Upper lobe of left lung (tissue), 6 donors: ENCODE measurements around the gene MYO1F. TPM values are rescaled to one million over a fixed set of nuclear protein-coding genes. Genes with fewer than 3 reads are reported as not detected.

Source experiments
- ATAC-seq, 2 donors: fragments of 200-7000 bp; cut with Tn5 transposase; one replicate each; pipeline ENCODE4 v1.9.1; 2022; ENCODE audit warnings: mild to moderate bottlenecking in 2 of 2, moderate library complexity in 2 of 2; ENCODE audit not compliant: low FRiP score in 2 of 2
- DNase-seq, 2 donors: peaks; one replicate each; pipeline ENCODE4 v3.0.0-alpha.2; 2019 to 2020
- H3K27ac ChIP-seq, 4 donors: fragments of 200-600 bp; sonication (generic); one replicate each; pipeline ENCODE4 v1.5.1; 2016 to 2019
- H3K27me3 ChIP-seq, 4 donors: fragments of 200-600 bp; sonication (generic); one replicate each; pipeline ENCODE4 v1.5.1; 2017 to 2019
- H3K36me3 ChIP-seq, 4 donors: fragments of 200-600 bp; sonication (generic); one replicate each; pipeline ENCODE4 v1.5.1; 2016 to 2019
- H3K4me1 ChIP-seq, 4 donors: fragments of 200-600 bp; sonication (generic); one replicate each; pipeline ENCODE4 v1.5.1; 2018 to 2019
- H3K4me3 ChIP-seq, 4 donors: fragments of 200-600 bp; sonication (generic); one replicate each; pipeline ENCODE4 v1.5.1; 2017 to 2019; ENCODE audit warnings: mild to moderate bottlenecking in 2 of 4, moderate library complexity in 1 of 4
- H3K9me3 ChIP-seq, 4 donors: fragments of 200-600 bp; sonication (generic); one replicate each; pipeline ENCODE4 v1.5.1; 2018 to 2019
- CTCF ChIP-seq, 6 experiments: fragments of 450-650 bp in 4 of 6; fragments of 200-600 bp in 2 of 6; sonication (generic) in 2 of 6; IDR thresholded peaks; one replicate each; pipeline ENCODE4 v1.5.1; 2016 to 2019; ENCODE audit warnings: antibody characterized with exemption in 6 of 6
- EP300 ChIP-seq, 4 donors: sonication (generic); formaldehyde crosslinking; IDR thresholded peaks; one replicate each; pipeline ENCODE4 v1.5.1; 2017; ENCODE audit warnings: antibody characterized with exemption in 4 of 4, control low read depth in 2 of 4
- POLR2A ChIP-seq, 4 donors: fragments of 450-650 bp; IDR thresholded peaks; one replicate each; pipeline ENCODE4 v1.5.1; 2016 to 2017; ENCODE audit warnings: antibody characterized with exemption in 4 of 4, mild to moderate bottlenecking in 2 of 4
- POLR2AphosphoS5 ChIP-seq, 2 donors: sonication (generic); formaldehyde crosslinking; IDR thresholded peaks; one replicate each; pipeline ENCODE4 v1.5.1; 2017; ENCODE audit warnings: antibody characterized with exemption in 2 of 2
- WGBS, 2 donors: methylation state at CpG; one replicate each; pipeline ENCODE4 v1.1.5; 2017 to 2018; 5-methylcytosine and 5-hydroxymethylcytosine counted together
- total RNA-seq, 6 donors: library from RNA; depleted of rRNA in 4 of 6; stranded (reverse); fragments of >200 nt in 4 of 6; gene quantifications; one replicate each; pipeline versions ENCODE4 v1.1.0 to v1.2.1, GENCODE V29; 2016 to 2021
- donor health status: DM: no; HTN: no; CAD: no; lungs with moderate emphysema.
- donor health status: DM: no; HTN: yes; CAD: no; lungs with severe emphysema.

The MYO1F gene
- total RNA-seq, 6 donors from 2014 or later, result 47.3 to 246 (median 127) TPM

DNA sequence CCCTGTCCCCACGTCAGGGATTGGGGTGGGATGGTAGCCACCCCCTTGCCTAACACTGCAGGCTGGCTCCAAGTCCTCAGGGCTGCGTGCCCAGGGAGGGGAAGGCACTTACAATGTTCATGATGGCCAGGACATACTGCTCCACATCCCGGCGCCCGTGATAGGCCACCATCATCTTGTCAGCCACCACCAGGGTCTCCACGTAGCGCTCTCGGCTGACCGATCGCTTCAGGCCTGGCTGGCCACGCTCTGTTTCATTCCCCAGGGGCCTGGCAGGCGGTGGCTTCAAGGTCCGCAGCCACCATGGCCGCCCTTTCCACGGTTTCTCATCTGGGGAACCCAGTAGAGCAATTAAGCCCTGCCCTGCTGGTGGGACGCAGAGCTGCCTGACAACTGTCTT is 23.6 kb upstream of the MYO1F start:
- TF ChIP-seq EP300 (IDR thresholded peaks at IDR 0.05) (no peak), POLR2A (IDR thresholded peaks at IDR 0.05) (no peak), POLR2AphosphoS5 (IDR thresholded peaks at IDR 0.05) (no peak), CTCF (IDR thresholded peaks at IDR 0.05) (no peak)
- ATAC-seq (no peak), DNase-seq (peak in 1 of 2 donors; percentile 52)
- H3K9me3 ChIP-seq, result peaks cover 0 to 8% (median 6%) of the 10 kb centered on the region in 4 donors
- 96% methylated on average over 15 to 16 of the region's 16 CpGs for WGBS, 2 donors
- H3K36me3 ChIP-seq, result peaks cover 0 to 44% (median 20%) of the 10 kb centered on the region in 4 donors
- H3K27me3 ChIP-seq, result no peaks in the 10 kb centered on the region
- H3K4me1 ChIP-seq, result peaks cover 1 to 8% (median 4%) of the 10 kb centered on the region in 4 donors
- no peak overlapping the region for H3K4me3 ChIP-seq
- H3K27ac ChIP-seq, result no peak overlapping the region

GRCh38 chr19:8600064-8600463 is 22.8 kb upstream of the MYO1F start:
- Histone ChIP-seq H3K36me3 (peaks cover 0 to 42% (median 19%) of the 10 kb centered on the region in 4 donors), H3K4me1 (peaks cover 8 to 16% (median 10%) of the 10 kb centered on the region in 4 donors), H3K27me3 (no peaks in the 10 kb centered on the region), H3K4me3 (no peak overlapping the region), H3K9me3 (peaks cover 0 to 6% (median 5%) of the 10 kb centered on the region in 4 donors), H3K27ac (no peak overlapping the region)
- TF ChIP-seq EP300 (IDR thresholded peaks at IDR 0.05), result no peak
- TF ChIP-seq POLR2AphosphoS5 (IDR thresholded peaks at IDR 0.05), result no peak
- TF ChIP-seq POLR2A (IDR thresholded peaks at IDR 0.05), result no peak
- TF ChIP-seq CTCF (IDR thresholded peaks at IDR 0.05), result no peak
- no peak for ATAC-seq
- WGBS, 2 donors, result 97 to 98% methylated on average over 2 of the region's 2 CpGs
- DNase-seq, result no peak

- 80 to 92% methylated on average over 13 to 20 of the region's 23 CpGs for WGBS, 2 donors
- TF ChIP-seq POLR2AphosphoS5 (IDR thresholded peaks at IDR 0.05) (no peak), POLR2A (IDR thresholded peaks at IDR 0.05) (no peak), EP300 (IDR thresholded peaks at IDR 0.05) (no peak), CTCF (IDR thresholded peaks at IDR 0.05) (no peak)
- Histone ChIP-seq H3K4me3 (no peak overlapping the region), H3K27ac (peak overlapping the region in 3 of 4 donors; percentile 39 to 70 (median 69)), H3K36me3 (peaks cover 0 to 20% (median 5%) of the 10 kb centered on the region in 4 donors), H3K9me3 (peaks cover 0 to 12% (median 4%) of the 10 kb centered on the region in 4 donors), H3K4me1 (peaks cover 36 to 44% (median 41%) of the 10 kb centered on the region in 4 donors), H3K27me3 (peaks cover 0 to 3% (median 0%) of the 10 kb centered on the region in 4 donors)
- DNase-seq (no peak), ATAC-seq (no peak)
These were observed 18.9 kb upstream of the MYO1F start for GRCh38 chr19:8596168-8596567.

- 57 to 72% methylated on average over 10 to 13 of the region's 15 CpGs for WGBS, 2 donors
- H3K36me3 ChIP-seq, result peaks cover 0 to 14% (median 3%) of the 10 kb centered on the region in 4 donors
These were observed 18.4 kb upstream of the MYO1F start for GRCh38 chr19:8595651-8596050.

More at GRCh38 chr19:8595651-8596050, 18.4 kb upstream of the MYO1F start:
- Histone ChIP-seq H3K4me1 (peaks cover 36 to 44% (median 41%) of the 10 kb centered on the region in 4 donors), H3K9me3 (peaks cover 0 to 12% (median 4%) of the 10 kb centered on the region in 4 donors), H3K4me3 (no peak overlapping the region), H3K27ac (peak overlapping the region; percentile 39 to 70 (median 63)), H3K27me3 (peaks cover 0 to 3% (median 0%) of the 10 kb centered on the region in 4 donors)
- DNase-seq (no peak), ATAC-seq (no peak)
- TF ChIP-seq EP300 (IDR thresholded peaks at IDR 0.05) (no peak), CTCF (IDR thresholded peaks at IDR 0.05) (no peak), POLR2A (IDR thresholded peaks at IDR 0.05) (no peak), POLR2AphosphoS5 (IDR thresholded peaks at IDR 0.05) (no peak)
